NCI-H526 treated with DMSO at 0.1 percent for 48 hours (cell line): ENCODE results near the gene RFX2.
"Not testable (repeated sequence)": the region's sequence is repeated elsewhere in the genome, so short reads cannot be mapped to it uniquely, and the experiment has no call there.

Experiments
- DNase-seq: peaks from one replicate; lab custom pipeline; 2025; lab: John Stamatoyannopoulos, UW

The RFX2 gene

GRCh38 chr19:6110360-6110977 is at the start of gene RFX2:
Gene RFX2, minus strand, starts transcription at chr19:6110500. Its CDS starts 63,004 bp downstream, at chr19:6047496.
- DNase-seq = peak; percentile 92

DNA sequence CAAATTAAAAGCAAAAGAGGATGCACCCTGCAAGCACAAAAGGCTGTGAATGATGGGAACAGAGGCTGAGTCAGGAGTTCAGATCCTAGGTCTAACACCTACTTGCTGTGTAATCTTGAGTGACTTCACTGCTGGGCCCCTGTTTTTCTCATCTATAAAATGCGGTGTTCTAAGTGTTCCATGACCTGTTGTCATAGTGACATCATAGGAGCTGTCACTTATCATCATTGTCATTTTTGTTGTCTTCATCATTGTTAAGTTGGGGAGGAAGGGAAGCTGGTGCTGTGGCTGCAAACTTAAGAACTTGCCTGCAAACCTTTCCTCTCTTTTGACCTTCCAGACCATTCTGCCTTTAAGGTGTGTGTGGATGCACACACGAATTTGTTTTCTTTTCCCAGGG is 45.7 kb upstream of the RFX2 start:
- DNase-seq = no peak

DNA sequence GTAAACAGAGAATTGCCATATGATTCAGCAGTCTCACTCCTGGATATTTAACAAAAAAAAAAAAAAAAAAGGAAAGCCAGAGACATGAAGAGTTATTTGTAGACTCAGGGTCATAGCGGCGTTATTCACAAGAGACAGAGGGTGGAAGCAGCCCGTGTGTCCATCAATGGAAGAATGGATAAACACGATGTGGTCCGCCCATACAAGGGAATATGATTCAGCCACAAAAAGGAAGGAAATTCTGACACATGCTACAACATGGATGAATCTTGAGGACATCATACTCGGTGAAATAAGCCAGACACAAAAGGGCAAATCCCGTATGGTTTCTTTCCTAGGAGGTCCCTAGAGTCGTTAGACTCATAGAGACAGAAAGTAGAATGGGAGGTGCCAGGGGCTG is 40.0 kb upstream of the RFX2 start:
- DNase-seq = no peak

DNA sequence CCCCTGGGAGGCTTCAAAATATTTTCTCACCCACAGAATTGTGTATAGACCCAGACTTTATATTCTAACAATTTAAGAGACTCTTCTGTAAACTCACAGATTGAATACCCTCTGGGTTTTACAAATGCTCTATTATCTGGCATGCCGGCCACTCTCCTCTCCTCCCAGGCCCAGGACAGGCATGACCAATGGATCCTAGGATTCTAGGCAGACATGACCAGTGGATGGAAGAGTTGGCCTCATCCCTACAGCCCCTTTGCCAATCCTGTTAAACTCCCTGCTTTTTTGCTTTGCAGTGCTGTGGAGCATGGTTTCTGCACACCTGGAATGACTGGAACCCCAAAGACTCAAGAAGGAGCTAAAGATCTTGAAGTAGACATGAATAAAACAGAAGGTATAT is 30.9 kb upstream of the RFX2 start:
- DNase-seq = no peak

DNA sequence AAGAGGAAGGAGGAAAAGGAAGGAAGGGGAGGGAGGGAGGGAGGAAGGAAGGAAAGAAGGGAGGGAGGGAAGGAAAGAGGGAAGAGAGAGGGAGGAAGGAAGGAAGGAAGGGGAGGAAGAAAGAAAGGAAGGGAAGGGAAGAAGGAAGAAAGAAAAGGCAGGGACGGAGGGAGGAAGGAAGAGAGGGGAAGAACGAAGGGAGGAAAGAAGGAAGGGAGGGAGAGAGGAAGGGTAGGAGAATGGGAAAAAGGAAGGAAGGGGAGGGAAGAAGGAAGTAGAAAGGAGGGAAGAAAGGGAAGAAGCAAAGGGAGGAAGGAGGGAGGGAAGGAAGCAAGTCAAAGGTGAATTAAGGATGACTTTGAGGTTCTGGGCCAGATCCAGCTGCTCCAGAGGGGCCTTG is 28.2 kb upstream of the RFX2 start:
- DNase-seq = no peak

GRCh38 chr19:6138066-6138465 is 27.8 kb upstream of the RFX2 start:
- no peak for DNase-seq

GRCh38 chr19:6133231-6133630 is 22.9 kb upstream of the RFX2 start:
- DNase-seq = no peak

- DNase-seq = no peak
These were observed 22.2 kb upstream of the RFX2 start for GRCh38 chr19:6132482-6132881.

DNA sequence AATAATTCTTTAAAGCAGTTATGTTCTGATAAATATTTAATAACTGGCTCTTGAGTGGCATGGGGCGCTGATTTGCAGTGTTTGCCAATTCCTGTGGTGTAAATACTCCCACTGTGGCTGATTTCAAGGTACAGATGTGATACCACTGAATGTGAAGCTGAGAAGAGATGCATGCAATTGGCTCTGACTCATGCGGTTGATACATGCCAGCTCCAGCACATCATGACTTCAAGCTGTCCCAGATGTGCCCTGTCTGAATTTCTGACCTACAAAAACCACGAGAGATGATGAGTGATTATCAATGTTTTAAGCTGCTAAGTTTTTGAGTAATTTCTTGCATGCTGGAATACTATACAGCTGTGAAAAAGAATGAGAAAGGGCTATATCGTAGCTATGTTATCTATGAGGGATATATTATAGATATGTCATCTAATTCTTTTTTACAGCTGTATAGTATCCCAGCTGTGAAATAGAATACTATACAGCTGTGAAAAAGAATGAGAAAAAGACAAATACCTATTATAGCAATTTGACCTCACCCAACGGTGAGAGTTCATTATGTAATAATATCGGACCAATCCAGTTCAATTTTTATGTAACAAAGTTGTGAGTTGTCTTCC is 17.5 kb upstream of the RFX2 start:
- no peak for DNase-seq

GRCh38 chr19:6126335-6126974 is 16.2 kb upstream of the RFX2 start:
- no peak for DNase-seq

DNA sequence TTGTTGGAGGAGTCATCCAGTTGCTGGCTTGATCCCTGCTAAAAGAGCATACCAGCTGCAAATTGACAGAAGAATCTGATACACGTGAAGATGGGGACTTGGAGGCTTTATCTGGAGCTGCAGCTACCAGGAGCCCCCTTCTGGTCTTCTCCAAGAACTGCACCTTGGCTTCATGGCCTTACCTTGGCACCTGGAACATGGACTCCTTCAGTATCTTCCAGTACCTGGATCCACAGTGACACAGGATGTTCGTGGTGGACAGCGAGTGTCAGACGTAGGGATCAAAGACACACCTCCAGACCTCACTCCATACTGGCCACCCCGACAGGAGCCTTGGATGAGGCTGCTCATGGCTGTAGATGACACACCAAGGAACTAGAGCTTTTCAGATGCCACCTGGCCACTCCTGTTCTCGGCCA is 15.3 kb upstream of the RFX2 start:
- DNase-seq = peak; percentile 44

DNA sequence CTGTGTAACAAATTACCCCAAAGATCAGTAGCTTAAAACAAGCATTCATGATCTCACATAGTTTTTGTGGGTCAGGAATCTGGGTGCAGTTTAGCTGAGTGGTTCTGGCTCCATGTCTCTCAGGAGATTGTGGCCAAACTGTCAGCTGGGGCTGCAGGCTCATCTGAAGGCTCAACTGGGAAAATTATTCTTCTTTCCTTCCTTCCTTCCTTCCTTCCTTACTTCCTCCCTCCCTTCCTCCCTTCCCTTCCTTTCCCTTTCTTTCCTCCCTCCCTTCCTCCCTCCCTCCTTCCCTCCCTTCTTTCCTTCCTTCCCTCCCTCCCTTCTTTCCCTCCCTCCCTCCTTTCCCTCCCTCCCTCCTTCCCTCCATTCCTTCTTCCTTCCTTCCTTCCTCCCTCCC is 8.7 kb upstream of the RFX2 start:
- DNase-seq = no peak

DNA sequence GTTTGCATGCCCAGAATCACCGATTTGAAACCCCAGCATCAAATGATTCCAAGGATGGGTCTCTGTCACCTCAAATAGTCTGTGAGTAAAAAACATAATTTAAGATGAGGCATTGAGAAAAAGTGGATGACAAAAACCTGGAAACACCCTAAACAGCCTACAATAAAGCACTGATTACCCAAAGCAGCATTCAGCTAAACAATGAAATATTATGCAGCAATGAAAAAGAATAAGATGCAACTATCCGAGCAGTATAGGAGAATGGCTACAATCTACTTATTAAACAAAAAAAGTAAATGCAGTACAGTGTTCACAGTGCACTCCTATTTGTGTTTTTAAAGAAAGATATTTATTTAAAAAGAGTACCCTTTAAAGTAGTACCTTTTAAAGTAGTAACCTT is 7.7 kb upstream of the RFX2 start:
- DNase-seq = no peak

- no peak for DNase-seq
These were observed 7.2 kb upstream of the RFX2 start for GRCh38 chr19:6117534-6117933.

DNA sequence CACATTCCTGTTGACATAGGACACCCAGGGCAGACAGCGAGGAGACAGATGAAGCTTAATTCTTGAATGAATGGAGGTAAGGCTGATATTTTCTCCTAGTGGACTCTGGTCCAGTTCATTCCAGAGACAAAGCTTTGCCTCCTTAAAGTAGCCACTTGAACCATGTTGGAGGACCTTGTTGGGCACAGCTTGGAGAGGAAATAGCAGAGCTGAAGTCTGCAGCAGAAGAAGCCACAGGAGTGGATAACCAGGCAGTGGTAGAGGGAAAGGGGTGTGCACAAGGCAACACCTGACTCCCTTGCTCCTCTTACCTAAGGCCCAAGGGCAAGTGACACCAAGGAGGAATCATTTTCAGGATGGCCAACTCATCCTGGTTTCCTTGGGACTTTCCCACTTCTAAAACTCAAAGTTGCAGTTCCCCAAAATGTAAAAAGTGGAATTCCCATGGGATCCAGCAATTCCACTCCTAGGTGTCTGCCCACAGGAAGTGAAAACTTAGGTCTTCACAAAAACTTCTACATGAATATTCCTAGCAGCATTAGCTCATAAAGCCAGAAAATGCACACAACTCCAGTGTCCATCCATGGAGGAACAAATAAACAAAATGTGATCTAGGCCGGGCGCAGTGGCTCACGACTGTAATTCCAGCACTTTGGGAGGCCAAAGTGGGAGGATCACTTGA is 6.6 kb upstream of the RFX2 start:
- DNase-seq = no peak

GRCh38 chr19:6115992-6116391 is 5.7 kb upstream of the RFX2 start:
- DNase-seq = no peak

DNA sequence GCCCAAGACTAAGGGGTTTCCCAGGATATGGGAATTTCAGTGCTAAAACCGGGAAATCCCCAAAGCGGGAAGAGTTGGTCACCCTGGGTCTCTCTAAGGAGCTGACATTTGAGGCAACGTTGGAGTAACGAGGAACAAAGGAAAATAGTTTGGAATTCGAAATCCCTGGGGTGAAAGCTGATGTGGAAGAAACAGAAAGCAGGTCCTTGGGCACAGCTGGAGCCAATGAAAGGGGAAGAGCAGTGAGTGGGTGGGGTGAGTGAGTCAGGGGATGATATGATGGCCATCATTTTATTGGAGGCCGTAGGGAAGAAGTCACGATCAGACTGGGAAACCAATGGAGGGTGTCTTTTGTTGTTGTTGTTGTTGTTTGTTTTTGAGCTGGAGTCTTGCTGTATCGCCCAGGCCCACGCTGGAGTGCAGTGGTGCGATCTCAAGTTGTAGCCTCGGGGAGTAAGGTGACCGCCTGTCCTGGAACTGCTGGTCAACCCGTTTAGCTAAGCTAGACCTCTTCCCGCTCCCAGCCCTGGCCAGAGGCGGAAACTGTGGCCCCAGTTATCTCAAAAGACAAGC is 3.4 kb upstream of the RFX2 start:
- DNase-seq = no peak

DNA sequence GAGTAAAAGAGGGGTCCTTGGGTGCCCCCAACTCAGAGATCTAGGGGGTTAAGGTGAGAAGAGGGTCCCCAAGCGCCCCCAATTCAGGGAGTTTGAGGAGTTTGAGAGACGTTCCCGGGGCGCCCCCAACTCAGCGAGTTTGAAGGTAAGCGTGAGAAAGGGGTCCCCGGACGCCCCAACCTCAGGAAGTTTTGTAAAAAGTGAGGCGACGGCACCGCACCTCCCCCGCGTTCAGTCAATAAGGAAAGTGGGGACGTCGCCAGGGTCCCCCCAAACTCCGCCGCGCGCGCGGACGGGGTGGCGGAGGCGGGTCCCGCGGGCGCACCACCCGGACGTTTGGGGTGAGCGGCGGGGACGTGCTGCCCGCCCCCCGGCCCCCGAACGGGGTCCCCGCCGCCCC is 353 bp downstream of the RFX2 start:
- DNase-seq = no peak

DNA sequence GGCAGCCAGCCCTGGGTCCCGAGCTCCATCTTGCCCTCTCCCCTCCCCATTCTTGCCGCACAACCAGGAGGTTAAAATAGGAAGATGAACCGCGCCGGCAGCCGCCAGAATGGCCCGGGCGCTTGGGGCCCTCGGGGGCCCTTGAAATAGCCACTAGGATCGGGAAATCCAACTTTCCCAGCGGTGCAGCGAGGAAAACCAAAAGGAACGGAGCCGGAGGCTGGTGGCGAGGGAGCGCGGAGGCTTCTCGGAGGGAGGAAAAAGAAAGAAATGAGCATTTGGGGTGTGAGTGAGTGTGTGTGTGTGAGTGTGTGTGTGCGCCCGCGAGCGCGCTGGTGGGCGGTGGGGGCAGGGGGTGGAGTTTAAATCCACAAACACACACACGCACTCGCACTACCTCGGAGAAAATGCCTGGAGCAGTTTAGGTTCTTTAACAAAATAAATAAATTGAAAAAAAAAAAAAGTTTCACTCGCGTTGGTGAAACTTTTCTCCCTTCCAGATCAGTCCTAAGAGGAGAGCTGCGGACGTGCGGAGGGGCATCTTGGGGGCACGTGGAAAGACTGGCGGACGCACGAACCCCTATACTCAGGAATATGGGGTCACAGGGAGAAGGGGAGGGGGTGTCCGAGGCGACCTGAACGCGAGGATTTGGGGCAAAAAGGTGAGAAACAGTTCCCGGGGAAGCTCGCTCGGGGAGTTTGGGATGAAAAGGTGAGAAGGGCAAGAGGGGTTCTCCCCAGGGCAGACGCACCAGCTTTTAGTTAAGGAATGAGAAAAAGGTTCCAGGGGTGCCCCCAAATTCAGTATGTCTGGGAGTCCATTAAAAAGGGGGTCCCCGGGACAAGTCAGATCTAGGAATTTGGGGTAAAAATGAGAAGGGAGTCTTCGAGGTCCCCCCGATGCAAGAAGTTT is 1.3 kb downstream of the RFX2 start:
- no peak for DNase-seq

DNA sequence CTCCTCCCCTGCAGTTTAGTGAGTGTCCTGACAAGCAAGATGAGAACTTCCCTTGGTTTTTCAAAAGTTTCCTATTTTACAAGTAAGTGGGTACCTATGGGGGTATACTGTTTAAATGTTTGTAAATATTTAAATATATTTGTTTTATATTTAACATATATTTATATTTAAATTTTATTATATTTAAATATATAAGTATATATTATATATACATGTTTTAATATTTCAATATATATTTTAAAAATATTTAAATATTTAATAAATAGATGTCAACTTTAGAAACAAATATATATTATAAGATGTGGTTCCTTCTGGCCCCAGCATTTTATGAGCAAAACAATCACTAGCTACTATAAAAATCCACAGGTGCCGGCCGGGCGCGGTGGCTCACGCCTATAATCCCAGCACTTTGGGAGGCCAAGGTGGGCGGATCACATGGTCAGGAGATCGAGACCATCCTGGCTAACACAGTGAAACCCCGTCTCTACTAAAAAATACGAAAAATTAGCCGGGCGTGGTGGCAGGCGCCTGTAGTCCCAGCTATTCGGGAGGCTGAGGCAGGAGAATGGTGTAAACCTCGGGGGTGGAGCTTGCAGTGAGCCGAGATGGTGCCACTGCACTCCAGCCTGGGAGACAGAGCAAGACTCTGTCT is 3.5 kb downstream of the RFX2 start:
- not testable (repeated sequence) for DNase-seq

DNA sequence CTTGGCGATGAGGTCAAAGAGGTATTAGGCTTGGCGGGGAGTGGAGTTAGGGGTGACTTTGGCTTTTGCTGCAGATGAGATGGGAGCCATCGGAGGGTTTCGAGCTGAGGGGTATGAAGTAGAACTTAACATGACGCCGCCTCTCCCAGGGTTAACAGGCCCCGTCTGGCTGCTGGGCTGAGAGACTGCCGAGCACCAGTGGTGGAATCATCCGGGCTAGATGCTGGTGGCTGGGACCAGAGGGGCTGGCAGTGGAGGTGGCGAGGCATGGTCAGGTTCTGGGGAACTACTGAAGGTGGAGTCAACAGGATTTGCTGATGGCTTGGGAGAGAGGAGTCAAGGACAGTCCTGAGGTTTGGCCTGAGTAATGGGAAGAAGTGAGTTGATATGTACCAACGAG is 4.9 kb downstream of the RFX2 start:
- DNase-seq = no peak
